Aorta (tissue), 5 donors: ENCODE data around the gene CRYZL1. TPM values are rescaled to one million over a fixed set of nuclear protein-coding genes. Genes with fewer than 3 reads are reported as not detected.

ENCODE experiments used
- ATAC-seq: fragments of 200-7000 bp; cut with Tn5 transposase; one replicate; pipeline ENCODE4 v1.9.1; 2022; ENCODE audit warnings: moderate library complexity; ENCODE audit not compliant: low FRiP score
- DNase-seq, 2 donors: peaks; one replicate each; pipeline ENCODE4 v3.0.0-alpha.2; 2020
- H3K27ac ChIP-seq, 2 donors: one replicate each; pipeline ENCODE4 v1.5.1; 2013; ENCODE audit warnings: low read length in 2 of 2, mild to moderate bottlenecking in 2 of 2, moderate library complexity in 2 of 2, control low read depth in 1 of 2, inconsistent platforms in 1 of 2, low read depth in 1 of 2
- H3K27me3 ChIP-seq, 2 donors: one replicate each; pipeline ENCODE4 v1.6.1; 2013; ENCODE audit warnings: control low read depth in 1 of 2, low read length in 1 of 2, mild to moderate bottlenecking in 1 of 2, moderate library complexity in 1 of 2; ENCODE audit not compliant: insufficient read depth in 2 of 2, control insufficient read depth in 1 of 2
- H3K36me3 ChIP-seq, 2 donors: one replicate each; pipeline ENCODE4 v1.6.1; 2013; ENCODE audit warnings: control low read depth in 1 of 2, low read length in 1 of 2, mild to moderate bottlenecking in 1 of 2; ENCODE audit not compliant: insufficient read depth in 2 of 2, control insufficient read depth in 1 of 2
- H3K4me1 ChIP-seq, 2 donors: one replicate each; pipeline ENCODE4 v1.6.1; 2013; ENCODE audit warnings: low read length in 2 of 2, control low read depth in 1 of 2, mild to moderate bottlenecking in 1 of 2, moderate library complexity in 1 of 2; ENCODE audit not compliant: insufficient read depth in 2 of 2, control insufficient read depth in 1 of 2
- H3K4me3 ChIP-seq, 2 donors: one replicate each; pipeline ENCODE4 v1.5.1; 2013; ENCODE audit warnings: low read length in 2 of 2, control low read depth in 1 of 2, mild to moderate bottlenecking in 1 of 2
- H3K9me3 ChIP-seq: one replicate; pipeline ENCODE4 v1.6.1; 2013; ENCODE audit warnings: mild to moderate bottlenecking, low read length; ENCODE audit not compliant: control insufficient read depth
- WGBS, 2 donors: extraction: QIAGEN DNeasy Blood & Tissue Kit; methylation state at CpG; one replicate each; pipeline ENCODE4 v1.1.7; 2013; 5-methylcytosine and 5-hydroxymethylcytosine counted together
- intact Hi-C, 2 donors: fragments of 100-400 bp; cut with DNase I; formaldehyde crosslinking; loops; one replicate each; pipeline versions ENCODE4 v1.14.2 to v1.15.0; 2022
- polyA plus RNA-seq, 2 donors: library from polyadenylated mRNA; stranded (reverse); fragments of 200-250 nt; gene quantifications; one replicate each; pipeline ENCODE4 v1.2.3, GENCODE V29; 2013
- total RNA-seq, 2 donors: library from RNA; stranded (reverse); fragmentation: NEBNext Ultra II Directional; extraction: Animal tissue kit (Norgen Biotek cat#: 25700); gene quantifications; one replicate each; pipeline ENCODE4 v1.2.1, GENCODE V29; 2021
- donor health status: healthy with polysubstance abuse.
- donor health status: Bipolar disorder and iron deficiency.
- donor health status: DM: no; HTN: no; CAD: no.
- donor health status: DM: no; HTN: no; CAD: no.
- donor health status: DM: yes; HTN: yes; CAD: no.

The CRYZL1 gene
- total and polyA plus RNA-seq, 4 donors: 49.4 to 65.2 (median 61.5) TPM

- WGBS, 2 donors: 97% methylated on average over 19 of the region's 19 CpGs
- Histone ChIP-seq H3K27me3 (no peaks in the 10 kb centered on the region), H3K4me1 (no peaks in the 10 kb centered on the region), H3K36me3 (peaks cover 23 to 30% of the 10 kb centered on the region in 2 donors), H3K4me3 (no peak overlapping the region), H3K27ac (no peak overlapping the region), H3K9me3 (no peaks in the 10 kb centered on the region)
- intact Hi-C loops: no loop called here
- ATAC-seq (no peak), DNase-seq (no peak)
Measured at GRCh38 chr21:33549848-33550771, 91.4 kb downstream of the CRYZL1 start.

GRCh38 chr21:33546086-33546485 lies 95.5 kb downstream of the CRYZL1 start:
- Histone ChIP-seq H3K36me3 (peaks cover 2 to 10% of the 10 kb centered on the region in 2 donors), H3K27ac (no peak overlapping the region), H3K4me1 (no peaks in the 10 kb centered on the region), H3K9me3 (no peaks in the 10 kb centered on the region), H3K4me3 (no peak overlapping the region), H3K27me3 (no peaks in the 10 kb centered on the region)
- no peak for DNase-seq
- WGBS, 2 donors: 48 to 53% methylated on average over 3 of the region's 3 CpGs
- intact Hi-C loops: no loop called here
- no peak for ATAC-seq

- H3K27ac ChIP-seq: no peak overlapping the region
- H3K4me3 ChIP-seq: peak overlapping the region; percentile 97 to 100
- WGBS, 2 donors: 11 to 12% methylated on average over 8 of the region's 8 CpGs
- no peaks in the 10 kb centered on the region for H3K9me3 ChIP-seq
- intact Hi-C loops: no loop called here
- no peaks in the 10 kb centered on the region for H3K27me3 ChIP-seq
- no peak for ATAC-seq
- H3K36me3 ChIP-seq: no peaks in the 10 kb centered on the region
- no peak for DNase-seq
- no peaks in the 10 kb centered on the region for H3K4me1 ChIP-seq
Measured at GRCh38 chr21:33544451-33545195, 96.9 kb downstream of the CRYZL1 start.

GRCh38 chr21:33543505-33544129 lies 97.9 kb downstream of the CRYZL1 start:
- ATAC-seq (peak; percentile 39), DNase-seq (peak in 1 of 2 donors; percentile 92)
- Histone ChIP-seq H3K4me3 (peak overlapping the region; percentile 97 to 100), H3K27me3 (no peaks in the 10 kb centered on the region), H3K36me3 (no peaks in the 10 kb centered on the region), H3K27ac (peak overlapping the region; percentile 74 to 94), H3K4me1 (no peaks in the 10 kb centered on the region), H3K9me3 (no peaks in the 10 kb centered on the region)
- intact Hi-C loops: loop anchor here in 1 of 2 donors (2.0 kb wide), 1 partner anchor 45 kb away; the partner anchor contains the start of gene DONSON
- WGBS, 2 donors: 0% methylated on average over 26 of the region's 26 CpGs

GRCh38 chr21:33542640-33543504 lies 98.7 kb downstream of the CRYZL1 start, which contains the start of gene SON:
Gene SON, plus strand, starts transcription at chr21:33543038. Its CDS starts 55 bp downstream, at chr21:33543093.
- intact Hi-C loops: loop anchor here in 1 of 2 donors (2.0 kb wide), 1 partner anchor 46 kb away; the partner anchor contains the start of gene DONSON

GRCh38 chr21:33541756-33542639 lies 99.5 kb downstream of the CRYZL1 start, which contains the start of gene GART:
Gene GART, minus strand, starts transcription at chr21:33542117. Its CDS starts 2,802 bp downstream, at chr21:33539315.
- intact Hi-C loops: loop anchor here in 1 of 2 donors (2.0 kb wide), 1 partner anchor 47 kb away; the partner anchor contains the start of gene DONSON
- WGBS, 2 donors: 0% methylated on average over 54 to 56 of the region's 56 CpGs

More at GRCh38 chr21:33542640-33543504, 98.7 kb downstream of the CRYZL1 start, which contains the start of gene SON:
- Histone ChIP-seq H3K4me1 (no peaks in the 10 kb centered on the region), H3K27me3 (no peaks in the 10 kb centered on the region), H3K4me3 (peak within 1 kb of the TSS; percentile 97 to 100), H3K9me3 (no peaks in the 10 kb centered on the region), H3K27ac (peak within 1 kb of the TSS; percentile 88 to 96), H3K36me3 (no peaks in the 10 kb centered on the region)
- ATAC-seq: peak; percentile 100
- peak; percentile 99 to 100 for DNase-seq
- 0% methylated on average over 56 of the region's 57 CpGs for WGBS, 2 donors

GRCh38 chr21:33541105-33541711 lies 100.3 kb downstream of the CRYZL1 start:
- DNase-seq: no peak
- H3K27me3 ChIP-seq: no peaks in the 10 kb centered on the region
- 53 to 54% methylated on average over 19 of the region's 19 CpGs for WGBS, 2 donors
- intact Hi-C loops: no loop called here
- ATAC-seq: no peak
- no peaks in the 10 kb centered on the region for H3K4me1 ChIP-seq
- no peaks in the 10 kb centered on the region for H3K36me3 ChIP-seq
- H3K4me3 ChIP-seq: peak overlapping the region; percentile 48 to 74
- peak overlapping the region; percentile 2 to 56 for H3K27ac ChIP-seq
- no peaks in the 10 kb centered on the region for H3K9me3 ChIP-seq

More at GRCh38 chr21:33541756-33542639, 99.5 kb downstream of the CRYZL1 start, which contains the start of gene GART:
- Histone ChIP-seq H3K27ac (peak within 1 kb of the TSS; percentile 88 to 96), H3K4me1 (no peaks in the 10 kb centered on the region), H3K9me3 (no peaks in the 10 kb centered on the region), H3K27me3 (no peaks in the 10 kb centered on the region), H3K4me3 (peak within 1 kb of the TSS; percentile 97 to 100), H3K36me3 (no peaks in the 10 kb centered on the region)
- peak; percentile 95 for ATAC-seq
- DNase-seq: peak; percentile 89 to 94
